HepG2 (cell line): ENCODE data around the gene SLC16A3. TPM values are rescaled to one million over a fixed set of nuclear protein-coding genes. Genes with fewer than 3 reads are reported as not detected.

ENCODE experiments used
- AGO2 ChIP-seq: fragments of 200-400 bp; formaldehyde crosslinking; optimal IDR thresholded peaks from 2 replicates; pipeline ENCODE3; 2017; ENCODE audit warnings: mild to moderate bottlenecking, low read depth, low read length, moderate library complexity
- KLF16 ChIP-seq, 2 experiments: sonication (generic) in 1 of 2; formaldehyde crosslinking in 1 of 2; IDR thresholded peaks; 2 replicates each; pipeline versions ENCODE4 v1.6.1 to v1.8.0; 2016 to 2023; ENCODE audit warnings: missing genetic modification reagents in 2 of 2, missing compliant biosample characterization in 1 of 2
- MZF1 ChIP-seq: sonication (generic); formaldehyde crosslinking; IDR thresholded peaks from 2 replicates; pipeline ENCODE4 v1.8.1; 2023; ENCODE audit warnings: mild to moderate bottlenecking, missing genetic modification reagents, borderline replicate concordance
- NCOR1 ChIP-seq: fragments of 200-600 bp; sonication (generic); IDR thresholded peaks from 2 replicates; pipeline ENCODE4 v1.7.0; 2017; ENCODE audit warnings: antibody characterized with exemption, low read length, borderline replicate concordance
- NRL ChIP-seq: sonication (generic); formaldehyde crosslinking; IDR thresholded peaks from 2 replicates; pipeline ENCODE4 v1.5.0; 2020; ENCODE audit warnings: missing genetic modification reagents, mild to moderate bottlenecking, moderate library complexity, borderline replicate concordance
- PAF1 ChIP-seq: IDR thresholded peaks from 2 replicates; pipeline ENCODE4 v1.6.1; 2016; ENCODE audit warnings: missing genetic modification reagents, missing compliant biosample characterization
- PITX1 ChIP-seq: sonication (generic); formaldehyde crosslinking; IDR thresholded peaks from 2 replicates; pipeline ENCODE4 v1.5.1; 2020; ENCODE audit warnings: mild to moderate bottlenecking, missing genetic modification reagents
- POLR2AphosphoS2 ChIP-seq: IDR thresholded peaks from 2 replicates; pipeline ENCODE4 v1.6.1; 2011; ENCODE audit warnings: low read depth, low read length, improper control_type of control experiment
- RAD51 ChIP-seq: fragments of 450-650 bp; IDR thresholded peaks from 2 replicates; pipeline ENCODE4 v1.6.1; 2016; ENCODE audit warnings: borderline replicate concordance
- RBM22 ChIP-seq: fragments of 200-400 bp; formaldehyde crosslinking; optimal IDR thresholded peaks from 2 replicates; pipeline ENCODE3; 2017; ENCODE audit warnings: mild to moderate bottlenecking, low read length, moderate library complexity
- SRSF4 ChIP-seq: fragments of 200-400 bp; formaldehyde crosslinking; IDR thresholded peaks from one replicate; pipeline ENCODE4 v1.6.1; 2018; ENCODE audit warnings: mild to moderate bottlenecking, low read depth, low read length, moderate library complexity; ENCODE audit not compliant: poor library complexity, severe bottlenecking
- ZBTB7B ChIP-seq: sonication (generic); formaldehyde crosslinking; IDR thresholded peaks from 2 replicates; pipeline ENCODE4 v1.4.0; 2020; ENCODE audit warnings: missing genetic modification reagents
- ZFP1 ChIP-seq: IDR thresholded peaks from 2 replicates; pipeline ENCODE4 v1.6.1; 2016
- ZNF510 ChIP-seq: sonication (generic); formaldehyde crosslinking; IDR thresholded peaks from 2 replicates; pipeline ENCODE4 v1.4.0; 2020; ENCODE audit warnings: low read depth, mild to moderate bottlenecking, missing genetic modification reagents
- ZNF615 ChIP-seq: sonication (generic); formaldehyde crosslinking; IDR thresholded peaks from 2 replicates; pipeline ENCODE4 v1.5.0; 2020; ENCODE audit warnings: mild to moderate bottlenecking, missing genetic modification reagents, borderline replicate concordance
- ZNF616 ChIP-seq: sonication (generic); formaldehyde crosslinking; IDR thresholded peaks from 2 replicates; pipeline ENCODE4 v1.5.0; 2020; ENCODE audit warnings: low read depth, mild to moderate bottlenecking, missing genetic modification reagents
- ZNF746 ChIP-seq: sonication (generic); formaldehyde crosslinking; IDR thresholded peaks from 2 replicates; pipeline ENCODE4 v1.8.0; 2022; ENCODE audit warnings: mild to moderate bottlenecking, missing genetic modification reagents
- ZNF749 ChIP-seq: sonication (generic); formaldehyde crosslinking; IDR thresholded peaks from 2 replicates; pipeline ENCODE4 v1.8.0; 2022; ENCODE audit warnings: mild to moderate bottlenecking, missing genetic modification reagents, moderate library complexity, borderline replicate concordance
- polyA plus RNA-seq, 8 experiments: library from polyadenylated mRNA; depleted of rRNA in 3 of 8; stranded (reverse) in 7 of 8; unstranded in 1 of 8; fragments of >200 nt; fragmentation: Illumina TruSeq in 4 of 8; extraction: Trizol in 4 of 8; gene quantifications; 2 replicates each; pipeline versions ENCODE4 v1.2.1 to v1.2.3, GENCODE V29; 2011 to 2016; ENCODE audit warnings: low read depth in 4 of 8, missing spikeins in 1 of 8, mixed read lengths in 1 of 8; ENCODE audit not compliant: insufficient read depth in 1 of 8
- total RNA-seq, 5 experiments: library from RNA; depleted of rRNA; stranded (reverse); fragments of >200 nt; fragmentation: Illumina TruSeq; extraction: Trizol; gene quantifications; 2 replicates each; pipeline ENCODE4 v1.2.3, GENCODE V29; 2016; ENCODE audit warnings: low read depth in 1 of 5
- TF ChIP-seq, protein P1 (sequence below): sonication (generic); formaldehyde crosslinking; IDR thresholded peaks from 2 replicates; pipeline ENCODE4 v1.4.0; 2020; ENCODE audit warnings: missing genetic modification reagents, borderline replicate concordance

SLC16A3 gene
- total and polyA plus RNA-seq, 2 of the 13 experiments (the other 11 are each of a cell fraction or from before 2014, with no cell fraction given), result 242 to 349 TPM

DNA sequence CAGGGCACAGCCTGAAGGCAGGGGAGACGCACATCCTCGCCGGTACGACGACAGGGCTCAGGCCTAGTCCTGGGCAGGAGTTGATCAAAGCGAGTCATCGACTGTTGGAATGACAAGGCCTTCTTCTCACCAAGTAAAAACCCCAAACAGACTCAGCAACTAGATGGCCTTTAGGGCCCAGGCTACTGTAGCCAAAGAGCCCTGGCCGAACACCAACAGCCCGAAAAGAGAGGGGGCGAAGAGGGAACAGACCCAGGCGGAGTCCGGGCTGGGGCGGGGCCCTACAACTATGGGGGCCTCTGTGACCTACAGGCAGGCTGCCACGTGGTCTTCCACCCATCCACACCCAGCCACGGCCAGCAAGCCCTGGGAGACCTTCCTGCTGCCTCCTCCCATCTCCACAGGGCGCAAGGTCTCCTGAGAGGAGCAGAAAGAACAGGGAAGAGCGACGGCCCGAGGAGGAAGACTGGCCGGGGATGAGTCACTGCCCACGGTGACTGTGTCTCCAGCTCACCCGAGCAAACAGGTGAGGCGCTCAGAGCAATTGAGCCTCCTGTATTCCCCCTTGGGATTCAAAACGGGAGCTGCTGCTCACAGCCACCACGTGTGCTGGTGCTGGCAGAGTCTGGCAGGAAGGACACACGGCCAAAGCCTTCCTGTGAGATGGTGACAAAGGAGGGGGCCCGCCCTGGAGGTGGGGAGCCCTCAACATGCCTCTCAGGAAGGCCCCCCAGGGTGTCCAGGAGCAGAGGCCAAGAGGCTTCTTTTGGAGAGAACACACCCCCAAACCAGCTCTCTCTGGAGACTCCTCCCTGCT, 17.7 kb downstream of the SLC16A3 start (continued):
- TF ChIP-seq, protein P1, sequence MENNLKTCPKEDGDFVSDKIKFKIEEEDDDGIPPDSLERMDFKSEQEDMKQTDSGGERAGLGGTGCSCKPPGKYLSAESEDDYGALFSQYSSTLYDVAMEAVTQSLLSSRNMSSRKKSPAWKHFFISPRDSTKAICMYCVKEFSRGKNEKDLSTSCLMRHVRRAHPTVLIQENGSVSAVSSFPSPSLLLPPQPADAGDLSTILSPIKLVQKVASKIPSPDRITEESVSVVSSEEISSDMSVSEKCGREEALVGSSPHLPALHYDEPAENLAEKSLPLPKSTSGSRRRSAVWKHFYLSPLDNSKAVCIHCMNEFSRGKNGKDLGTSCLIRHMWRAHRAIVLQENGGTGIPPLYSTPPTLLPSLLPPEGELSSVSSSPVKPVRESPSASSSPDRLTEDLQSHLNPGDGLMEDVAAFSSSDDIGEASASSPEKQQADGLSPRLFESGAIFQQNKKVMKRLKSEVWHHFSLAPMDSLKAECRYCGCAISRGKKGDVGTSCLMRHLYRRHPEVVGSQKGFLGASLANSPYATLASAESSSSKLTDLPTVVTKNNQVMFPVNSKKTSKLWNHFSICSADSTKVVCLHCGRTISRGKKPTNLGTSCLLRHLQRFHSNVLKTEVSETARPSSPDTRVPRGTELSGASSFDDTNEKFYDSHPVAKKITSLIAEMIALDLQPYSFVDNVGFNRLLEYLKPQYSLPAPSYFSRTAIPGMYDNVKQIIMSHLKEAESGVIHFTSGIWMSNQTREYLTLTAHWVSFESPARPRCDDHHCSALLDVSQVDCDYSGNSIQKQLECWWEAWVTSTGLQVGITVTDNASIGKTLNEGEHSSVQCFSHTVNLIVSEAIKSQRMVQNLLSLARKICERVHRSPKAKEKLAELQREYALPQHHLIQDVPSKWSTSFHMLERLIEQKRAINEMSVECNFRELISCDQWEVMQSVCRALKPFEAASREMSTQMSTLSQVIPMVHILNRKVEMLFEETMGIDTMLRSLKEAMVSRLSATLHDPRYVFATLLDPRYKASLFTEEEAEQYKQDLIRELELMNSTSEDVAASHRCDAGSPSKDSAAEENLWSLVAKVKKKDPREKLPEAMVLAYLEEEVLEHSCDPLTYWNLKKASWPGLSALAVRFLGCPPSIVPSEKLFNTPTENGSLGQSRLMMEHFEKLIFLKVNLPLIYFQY (CRISPR knock-in tag), result no peak
- TF ChIP-seq ZNF746 (CRISPR knock-in tag) (no peak), KLF16 (CRISPR knock-in tag; IDR thresholded peaks at IDR 0.05) (no peak), ZNF615 (CRISPR knock-in tag) (0 out of 2 replicates have a peak, but pooled peaks have one; percentile 26), ZFP1 (CRISPR knock-in tag) (no peak), PITX1 (CRISPR knock-in tag) (no peak), PAF1 (CRISPR knock-in tag) (0 out of 2 replicates have a peak, but pooled peaks have one; percentile 10), AGO2 (peak; percentile 44), ZNF616 (CRISPR knock-in tag) (no peak), RAD51 (no peak), MZF1 (no peak), POLR2AphosphoS2 (0 out of 2 replicates have a peak, but pooled peaks have one; percentile 72), ZNF749 (no peak), ZBTB7B (CRISPR knock-in tag) (no peak), SRSF4 (no peak), RBM22 (peak; percentile 8), ZNF510 (CRISPR knock-in tag) (no peak), NCOR1 (no peak), NRL (CRISPR knock-in tag) (no peak)
